Prostate gland (tissue), 2 donors: ENCODE measurements around the gene PLA2G4A.

Experiments
- CTCF ChIP-seq, 4 experiments: fragments of 200-600 bp in 2 of 4; fragments of 450-650 bp in 2 of 4; sonication (generic) in 2 of 4; IDR thresholded peaks; 1 replicate in 3 of 4; 2 replicates in 1 of 4; pipeline ENCODE4 v1.5.1; 2016 to 2019; ENCODE audit warnings: antibody characterized with exemption in 4 of 4, mild to moderate bottlenecking in 2 of 4, moderate library complexity in 2 of 4
- POLR2A ChIP-seq: fragments of 450-650 bp; IDR thresholded peaks from one replicate; pipeline ENCODE4 v1.6.1; 2016; ENCODE audit warnings: antibody characterized with exemption, mild to moderate bottlenecking

DNA sequence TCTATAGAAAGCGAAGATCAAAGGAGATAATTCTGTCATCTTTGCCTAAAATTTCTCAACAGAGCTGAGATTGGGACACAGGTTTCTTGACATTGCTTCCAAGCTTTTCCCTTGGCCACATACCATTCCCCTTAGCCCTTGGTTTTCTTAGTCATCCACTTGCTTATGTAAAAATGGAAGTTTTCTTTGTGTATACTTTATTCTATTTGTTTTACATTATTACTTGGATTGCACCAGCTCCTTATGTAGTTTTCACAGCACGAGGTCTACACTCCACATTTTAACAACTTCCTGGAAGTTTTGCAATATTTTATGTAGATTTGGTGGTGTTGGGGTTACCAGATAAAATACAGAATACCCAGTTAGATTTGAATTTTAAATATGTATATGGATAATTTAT, 129.8 kb downstream of the PLA2G4A start:
- TF ChIP-seq CTCF (IDR thresholded peaks at IDR 0.05) (no peak), POLR2A (no peak)
